Breast epithelium (tissue), 4 donors: ENCODE data around the gene STARD3NL. TPM values are rescaled to one million over a fixed set of nuclear protein-coding genes. Genes with fewer than 3 reads are reported as not detected.
"Not testable (repeated sequence)": the region's sequence is repeated elsewhere in the genome, so short reads cannot be mapped to it uniquely, and the experiment has no call there.

Experiments used
- DNase-seq, 2 donors: peaks; one replicate each; pipeline ENCODE4 v3.0.0-alpha.2; 2019; ENCODE audit warnings: low spot score in 2 of 2
- H3K27ac ChIP-seq, 2 donors: fragments of 200-600 bp; sonication (generic) in 1 of 2; one replicate each; pipeline ENCODE4 v1.5.1; 2016 to 2019; ENCODE audit warnings: mild to moderate bottlenecking in 1 of 2
- H3K27me3 ChIP-seq, 2 donors: fragments of 200-600 bp; sonication (generic) in 1 of 2; one replicate each; pipeline versions ENCODE4 v1.5.1 to v1.6.0; 2017 to 2019; ENCODE audit warnings: control low read depth in 1 of 2, mild to moderate bottlenecking in 1 of 2
- H3K36me3 ChIP-seq: fragments of 200-600 bp; one replicate; pipeline ENCODE4 v1.5.1; 2019
- H3K4me1 ChIP-seq, 2 donors: fragments of 200-600 bp; sonication (generic); one replicate each; pipeline ENCODE4 v1.5.1; 2016 to 2019; ENCODE audit warnings: control low read depth in 1 of 2
- H3K4me3 ChIP-seq, 3 donors: fragments of 200-600 bp; sonication (generic); 1 replicate in 2 of 3; 2 replicates in 1 of 3; pipeline ENCODE4 v1.5.1; 2016 to 2019; ENCODE audit warnings: mild to moderate bottlenecking in 3 of 3, moderate library complexity in 2 of 3
- H3K9me3 ChIP-seq, 2 donors: fragments of 200-600 bp; sonication (generic) in 1 of 2; one replicate each; pipeline ENCODE4 v1.5.1; 2016 to 2019; ENCODE audit warnings: control low read depth in 1 of 2
- CTCF ChIP-seq, 3 donors: fragments of 450-650 bp; IDR thresholded peaks; one replicate each; pipeline ENCODE4 v1.5.1; 2016 to 2017; ENCODE audit warnings: antibody characterized with exemption in 3 of 3, mild to moderate bottlenecking in 3 of 3, moderate library complexity in 3 of 3
- POLR2A ChIP-seq: fragments of 450-650 bp; IDR thresholded peaks from one replicate; pipeline ENCODE4 v1.6.1; 2016; ENCODE audit warnings: antibody characterized with exemption, mild to moderate bottlenecking, moderate library complexity
- POLR2AphosphoS5 ChIP-seq, 3 donors: sonication (generic); formaldehyde crosslinking; IDR thresholded peaks; one replicate each; pipeline ENCODE4 v1.6.1; 2017; ENCODE audit warnings: antibody characterized with exemption in 3 of 3
- intact Hi-C: fragments of 100-400 bp; cut with DNase I; formaldehyde crosslinking; loops from one replicate; pipeline ENCODE4 v1.15.1; 2023; ENCODE audit warnings: low total_unique reads
- total RNA-seq, 3 donors: library from RNA; depleted of rRNA; stranded (reverse); fragments of >200 nt; gene quantifications; one replicate each; pipeline ENCODE4 v1.1.0, GENCODE V29; 2016

The STARD3NL gene
- total RNA-seq, 3 donors from 2014 or later = 36.8 to 42.9 (median 42.6) TPM

DNA sequence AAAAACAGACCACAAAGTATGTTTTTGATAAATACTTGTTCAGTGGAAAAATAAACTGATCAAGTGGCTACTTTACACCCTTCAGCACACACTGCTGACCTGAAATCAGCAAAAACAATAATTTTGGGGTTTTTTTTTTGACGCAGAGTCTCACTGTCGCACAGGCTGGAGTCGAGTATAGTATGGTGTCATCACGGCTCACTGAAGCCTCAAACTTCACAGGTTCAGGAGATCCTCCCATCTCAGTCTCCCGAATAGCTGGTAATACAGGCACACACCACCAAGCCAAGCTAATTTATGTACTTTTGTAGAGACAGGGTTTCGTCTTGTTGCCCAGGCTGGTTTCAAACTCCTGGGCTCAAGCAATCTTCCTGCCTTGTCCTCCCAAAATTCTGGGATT, 64.8 kb downstream of the STARD3NL start:
- DNase-seq = no peak
- TF ChIP-seq POLR2AphosphoS5 (IDR thresholded peaks at IDR 0.05) = no peak
- TF ChIP-seq POLR2A = no peak
- TF ChIP-seq CTCF (IDR thresholded peaks at IDR 0.05) = no peak
- Histone ChIP-seq H3K27me3 (no peaks in the 10 kb centered on the region), H3K4me1 (no peaks in the 10 kb centered on the region), H3K27ac (no peak overlapping the region), H3K36me3 (no peaks in the 10 kb centered on the region), H3K4me3 (no peak overlapping the region), H3K9me3 (no peaks in the 10 kb centered on the region)
- intact Hi-C loops = no loop called here

DNA sequence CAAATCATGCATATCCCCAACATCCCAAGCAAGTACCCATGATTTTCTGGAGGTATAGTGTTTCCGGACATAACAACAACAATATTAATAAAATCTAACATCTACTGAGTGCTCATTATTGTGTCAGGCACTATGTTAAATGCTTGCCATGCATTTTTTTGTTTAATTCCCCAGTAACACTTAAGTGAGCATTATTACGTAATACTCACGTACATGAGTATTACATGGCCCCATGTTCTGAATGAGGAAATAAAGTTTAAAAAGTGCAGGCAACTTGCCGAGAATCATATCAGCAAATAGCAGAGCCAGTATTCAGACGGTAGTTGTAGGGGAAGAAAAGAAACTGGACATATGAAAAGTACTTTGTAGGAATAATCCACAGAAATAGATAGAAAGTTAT, 65.3 kb downstream of the STARD3NL start:
- H3K4me1 ChIP-seq, intact Hi-C loops, H3K36me3 ChIP-seq, H3K27me3 ChIP-seq, DNase-seq, H3K4me3 ChIP-seq, H3K9me3 ChIP-seq, H3K27ac ChIP-seq: not testable (repeated sequence)

- intact Hi-C loops = no loop called here
- H3K4me1 ChIP-seq = no peaks in the 10 kb centered on the region
- TF ChIP-seq POLR2A (no peak), POLR2AphosphoS5 (IDR thresholded peaks at IDR 0.05) (no peak), CTCF (IDR thresholded peaks at IDR 0.05) (no peak)
- H3K36me3 ChIP-seq = no peaks in the 10 kb centered on the region
- H3K27ac ChIP-seq = no peak overlapping the region
- no peak overlapping the region for H3K4me3 ChIP-seq
- H3K27me3 ChIP-seq = no peaks in the 10 kb centered on the region
- DNase-seq = no peak
- no peaks in the 10 kb centered on the region for H3K9me3 ChIP-seq
Observed at GRCh38 chr7:38244516-38244915, 66.5 kb downstream of the STARD3NL start.

- TF ChIP-seq CTCF (IDR thresholded peaks at IDR 0.05) (no peak), POLR2AphosphoS5 (IDR thresholded peaks at IDR 0.05) (no peak), POLR2A (no peak)
- Histone ChIP-seq H3K27me3 (no peaks in the 10 kb centered on the region), H3K4me3 (no peak overlapping the region), H3K27ac (no peak overlapping the region), H3K4me1 (no peaks in the 10 kb centered on the region), H3K36me3 (no peaks in the 10 kb centered on the region), H3K9me3 (no peaks in the 10 kb centered on the region)
- intact Hi-C loops = no loop called here
- no peak for DNase-seq
Observed at GRCh38 chr7:38245409-38245977, 67.4 kb downstream of the STARD3NL start.

GRCh38 chr7:38248069-38248567, 70.1 kb downstream of the STARD3NL start:
- DNase-seq = no peak
- H3K27me3 ChIP-seq = no peaks in the 10 kb centered on the region
- no peaks in the 10 kb centered on the region for H3K4me1 ChIP-seq
- no peak overlapping the region for H3K27ac ChIP-seq
- TF ChIP-seq POLR2A = no peak
- TF ChIP-seq POLR2AphosphoS5 (IDR thresholded peaks at IDR 0.05) = no peak
- TF ChIP-seq CTCF (IDR thresholded peaks at IDR 0.05) = no peak
- intact Hi-C loops = no loop called here
- H3K9me3 ChIP-seq = no peaks in the 10 kb centered on the region
- H3K4me3 ChIP-seq = no peak overlapping the region
- no peaks in the 10 kb centered on the region for H3K36me3 ChIP-seq

GRCh38 chr7:38249849-38250248, 71.8 kb downstream of the STARD3NL start:
- DNase-seq, H3K4me1 ChIP-seq, H3K9me3 ChIP-seq, H3K36me3 ChIP-seq, intact Hi-C loops, H3K27ac ChIP-seq, H3K27me3 ChIP-seq, H3K4me3 ChIP-seq: not testable (repeated sequence)
